Fibroblast of skin of left biceps (primary cell): Measurements from ENCODE around the gene ZIC5.

ENCODE experiments used
- DNase-seq, 2 experiments: peaks; one replicate each; pipeline ENCODE4 v3.0.0-alpha.2; 2013; ENCODE audit warnings: low read depth in 2 of 2

Gene ZIC5

DNA sequence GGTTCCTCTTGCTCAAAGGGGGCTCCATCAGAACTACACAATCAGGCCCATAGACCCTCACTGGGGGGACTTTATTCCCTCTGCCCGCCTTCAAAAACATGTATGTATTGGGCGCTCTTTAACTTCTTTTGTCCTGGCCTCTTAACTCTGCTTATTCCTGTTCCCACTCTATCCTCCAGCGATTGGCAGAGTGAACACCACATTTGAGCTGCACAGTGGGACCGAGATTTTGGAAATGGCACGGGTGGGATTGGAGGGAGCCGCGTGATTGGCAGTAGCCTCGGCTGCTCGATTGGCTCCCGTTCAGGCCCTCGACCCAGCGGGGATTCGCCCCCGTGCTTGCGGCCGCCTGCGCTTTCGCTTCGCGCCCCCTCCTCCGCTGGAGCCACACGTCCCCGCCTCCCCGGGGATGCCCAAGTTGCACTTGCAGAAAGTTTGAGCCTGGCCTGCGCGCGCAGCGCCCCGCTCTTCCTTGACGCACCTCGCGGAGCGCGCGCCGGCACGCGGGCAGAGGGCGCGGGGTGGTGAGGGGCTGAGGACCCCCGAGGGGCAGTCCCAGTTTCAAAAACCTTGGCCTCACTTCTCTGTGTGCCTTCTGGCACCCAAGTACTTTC, at the start of gene ZIC5:
Gene ZIC5, minus strand, starts transcription at position 192 of the 614 bp plus-strand sequence. Its CDS starts 164 bp downstream, at position 28.
- no peak for DNase-seq

DNA sequence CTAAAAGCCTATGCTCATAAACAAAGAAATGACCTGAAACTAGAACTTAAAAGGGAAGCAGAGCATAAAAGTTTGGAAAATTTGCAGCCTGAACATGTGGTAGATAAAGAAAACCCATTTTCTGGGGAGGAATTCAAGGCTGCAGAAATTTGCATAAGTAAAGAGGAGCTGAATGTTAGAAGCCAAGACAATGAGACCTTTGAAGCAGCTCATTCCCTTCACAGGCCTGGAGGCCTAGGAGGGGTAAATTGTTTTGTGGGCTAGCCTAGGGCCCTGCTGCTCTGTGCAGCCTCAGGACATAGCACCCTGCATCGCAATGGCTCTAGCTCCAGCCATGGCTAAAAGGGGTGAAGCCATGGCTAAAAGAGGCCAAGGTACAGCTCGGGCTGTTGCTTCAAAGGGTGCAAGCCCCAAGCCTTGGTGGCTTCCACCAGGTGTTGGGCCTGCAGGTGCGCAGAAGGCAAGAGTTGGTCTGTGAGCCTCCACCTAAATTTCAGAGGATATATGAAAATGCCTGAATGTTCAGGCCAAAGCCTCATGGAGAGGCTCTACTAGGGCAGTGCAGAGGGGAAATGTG, 48.3 kb upstream of the ZIC5 start:
- no peak for DNase-seq

DNA sequence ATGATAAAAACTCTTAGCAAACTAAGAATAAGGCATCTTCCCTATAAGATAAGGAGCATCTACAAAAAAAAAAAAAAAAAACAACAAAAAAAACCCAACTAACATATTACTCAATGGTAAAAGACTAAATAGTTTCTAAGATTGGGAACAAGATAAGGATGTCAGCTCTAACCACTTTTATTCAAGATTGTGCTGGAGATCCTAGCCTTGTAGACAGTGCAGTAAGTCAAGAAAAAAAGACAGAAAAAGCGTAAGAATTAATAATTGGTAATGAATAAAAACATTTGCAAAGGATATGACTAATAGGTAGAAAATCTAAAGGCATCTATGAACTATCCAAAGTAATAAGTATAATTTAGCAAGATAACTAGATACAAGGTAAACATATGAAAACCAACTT, 43.1 kb upstream of the ZIC5 start:
- DNase-seq: no peak

GRCh38 chr13:99998261-99998660, 26.7 kb upstream of the ZIC5 start:
- no peak for DNase-seq

- no peak for DNase-seq
Measured at GRCh38 chr13:99997702-99998214, 26.2 kb upstream of the ZIC5 start.

GRCh38 chr13:99996381-99996973, 24.9 kb upstream of the ZIC5 start:
- DNase-seq: no peak

DNA sequence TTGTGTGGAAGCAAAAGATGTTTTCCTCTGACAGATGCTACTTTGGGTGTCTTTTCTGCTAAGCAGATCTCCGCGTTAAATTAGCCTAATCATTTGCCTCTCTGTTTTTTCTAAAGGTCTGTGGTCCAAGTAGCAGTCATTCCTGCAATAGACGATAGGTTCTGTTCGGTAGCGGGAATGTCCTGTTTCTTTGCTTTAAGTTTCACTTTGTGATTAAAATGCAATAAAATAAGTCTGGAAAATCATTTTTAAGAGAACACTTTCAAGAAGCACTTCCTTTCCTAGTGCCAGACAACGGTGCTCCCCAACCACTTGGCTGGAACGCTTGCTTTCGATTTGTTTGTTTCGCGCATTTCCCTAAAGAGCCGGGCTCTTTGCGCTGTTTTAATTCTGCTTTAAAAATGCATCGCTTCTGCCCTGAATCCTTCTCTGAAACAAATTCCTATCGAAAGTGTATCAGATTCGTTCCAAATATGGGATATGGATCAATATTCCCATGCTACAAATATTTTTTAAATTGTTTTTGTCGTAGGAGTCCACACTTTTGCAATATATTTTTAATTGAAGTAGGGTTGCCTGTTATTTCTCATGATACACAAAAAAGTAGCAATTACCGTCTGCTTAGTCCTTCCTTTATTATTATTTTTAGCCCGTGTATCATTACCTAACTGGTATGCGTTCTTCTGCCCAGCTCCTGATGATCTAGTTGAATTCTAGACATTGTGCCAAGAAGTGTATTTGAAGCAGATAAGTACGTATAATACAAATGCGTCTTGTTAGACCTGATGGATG, 24.2 kb upstream of the ZIC5 start:
- DNase-seq: no peak

DNA sequence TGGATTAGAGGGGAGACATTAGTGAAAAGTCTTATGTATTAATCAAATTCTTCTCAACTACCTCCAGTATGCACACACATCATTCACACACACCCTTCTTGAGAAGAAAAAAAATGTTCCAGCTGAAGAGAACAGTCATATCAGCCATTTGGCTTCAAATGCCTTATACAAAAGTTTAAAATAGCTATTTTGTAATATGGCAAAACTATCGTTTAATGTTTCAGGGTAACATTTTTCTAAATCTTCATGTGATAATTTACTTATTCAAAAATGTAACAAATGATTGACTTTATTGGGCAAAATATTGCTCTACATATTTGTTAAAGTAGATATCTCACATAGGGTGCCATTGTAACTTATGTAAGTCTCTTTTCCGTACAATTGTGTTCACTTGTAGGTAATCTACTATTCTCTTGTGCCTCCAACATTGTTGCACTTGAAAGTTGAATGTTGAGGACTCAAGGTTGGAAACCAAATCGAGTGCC, 23.6 kb upstream of the ZIC5 start:
- DNase-seq: no peak

- no peak for DNase-seq
Measured at GRCh38 chr13:99994638-99995020, 23.1 kb upstream of the ZIC5 start.

DNA sequence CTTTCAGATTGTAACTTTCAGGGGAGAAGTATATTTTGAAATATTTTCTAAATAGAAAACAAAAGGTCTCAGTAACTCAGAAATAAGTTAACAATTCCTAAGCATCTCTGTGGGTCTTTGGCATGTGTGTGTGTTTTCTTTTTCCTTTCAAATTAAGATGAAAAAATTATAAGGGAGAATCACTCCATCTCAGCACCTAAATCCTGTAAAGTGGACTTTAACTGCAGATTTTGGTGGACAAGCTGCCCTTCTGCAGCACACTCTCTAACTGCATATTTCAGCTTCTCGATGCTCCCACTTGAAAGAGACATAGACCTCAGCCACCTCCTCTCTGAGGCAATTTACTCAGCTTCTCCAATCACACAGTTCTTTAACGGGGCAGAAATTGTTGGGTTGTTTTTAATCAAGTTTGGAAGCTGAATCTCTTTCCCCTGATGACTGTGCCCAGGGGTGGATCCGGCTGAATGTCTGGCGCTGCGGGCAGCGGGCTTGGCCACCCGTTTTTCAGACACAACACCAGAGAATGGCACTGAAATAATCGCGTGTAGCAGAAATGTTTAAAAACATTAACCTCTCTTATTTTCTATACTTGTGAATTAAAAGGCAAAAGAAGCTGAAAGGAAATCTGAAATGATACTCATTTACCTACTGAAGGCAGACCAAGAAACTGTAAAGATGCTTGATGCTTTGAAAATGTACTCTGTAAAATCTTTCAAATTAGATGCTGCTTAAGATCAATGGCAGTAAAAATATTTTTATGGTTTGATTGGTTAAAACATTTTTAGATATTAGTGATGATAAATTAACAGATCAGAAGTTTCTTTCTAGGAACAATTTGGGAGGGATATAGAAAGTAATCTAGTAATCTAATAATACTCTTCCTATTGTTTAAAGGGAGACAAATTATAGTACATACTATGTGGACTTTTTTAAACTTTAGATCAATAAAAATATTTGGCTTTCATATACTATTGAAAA, 22.4 kb upstream of the ZIC5 start:
- DNase-seq: no peak

GRCh38 chr13:99992949-99993351, 21.4 kb upstream of the ZIC5 start:
- DNase-seq: no peak

DNA sequence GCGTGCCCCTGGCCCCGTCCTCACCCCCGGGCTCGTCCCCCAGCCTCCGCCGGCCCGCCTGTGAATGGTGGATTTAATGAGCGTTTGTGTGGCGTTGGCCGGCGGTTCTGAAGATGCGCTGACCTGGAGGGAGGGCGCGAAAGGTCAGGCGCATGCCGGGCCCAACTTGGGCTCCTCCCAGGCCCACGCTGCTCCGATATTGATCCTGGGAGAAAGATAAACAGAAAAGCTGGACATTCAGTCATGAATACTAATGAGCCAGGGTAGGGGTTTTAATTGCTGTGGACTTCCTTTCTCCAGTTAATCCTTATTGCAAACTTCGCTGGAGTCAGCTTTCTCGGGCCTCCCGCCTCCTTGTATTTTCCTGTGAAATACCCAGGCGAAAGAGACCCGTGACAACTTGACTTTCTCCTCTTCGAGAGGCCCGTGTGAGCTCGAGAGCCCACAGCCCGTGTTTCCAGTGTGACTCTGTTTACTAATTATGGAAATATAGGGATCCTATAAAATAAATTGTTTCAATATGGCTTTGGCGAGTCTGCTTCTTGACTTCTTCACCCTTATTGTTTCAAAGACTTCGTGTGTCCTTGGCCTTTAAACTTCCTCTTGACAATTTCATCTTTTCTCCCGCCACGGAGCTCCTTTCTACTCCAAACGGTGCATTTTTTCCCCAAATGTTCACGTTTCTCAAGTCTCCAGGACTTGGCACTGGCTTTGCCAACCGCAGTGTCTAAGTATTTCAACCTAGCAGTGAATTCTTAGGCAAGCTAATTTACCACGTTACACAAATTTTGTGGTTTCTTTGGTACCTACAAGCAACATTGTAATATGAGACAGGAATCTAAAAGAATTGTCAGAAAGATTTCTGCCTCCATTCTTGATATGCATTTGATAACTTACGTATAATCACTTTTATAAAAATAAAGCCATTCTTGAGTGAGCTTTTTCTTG, 20.5 kb upstream of the ZIC5 start:
- DNase-seq: no peak

GRCh38 chr13:99991013-99991827, 19.7 kb upstream of the ZIC5 start:
- DNase-seq: no peak

GRCh38 chr13:99990126-99990977, 18.8 kb upstream of the ZIC5 start:
- DNase-seq: no peak

- DNase-seq: no peak
Measured at GRCh38 chr13:99989276-99990125, 17.9 kb upstream of the ZIC5 start.

DNA sequence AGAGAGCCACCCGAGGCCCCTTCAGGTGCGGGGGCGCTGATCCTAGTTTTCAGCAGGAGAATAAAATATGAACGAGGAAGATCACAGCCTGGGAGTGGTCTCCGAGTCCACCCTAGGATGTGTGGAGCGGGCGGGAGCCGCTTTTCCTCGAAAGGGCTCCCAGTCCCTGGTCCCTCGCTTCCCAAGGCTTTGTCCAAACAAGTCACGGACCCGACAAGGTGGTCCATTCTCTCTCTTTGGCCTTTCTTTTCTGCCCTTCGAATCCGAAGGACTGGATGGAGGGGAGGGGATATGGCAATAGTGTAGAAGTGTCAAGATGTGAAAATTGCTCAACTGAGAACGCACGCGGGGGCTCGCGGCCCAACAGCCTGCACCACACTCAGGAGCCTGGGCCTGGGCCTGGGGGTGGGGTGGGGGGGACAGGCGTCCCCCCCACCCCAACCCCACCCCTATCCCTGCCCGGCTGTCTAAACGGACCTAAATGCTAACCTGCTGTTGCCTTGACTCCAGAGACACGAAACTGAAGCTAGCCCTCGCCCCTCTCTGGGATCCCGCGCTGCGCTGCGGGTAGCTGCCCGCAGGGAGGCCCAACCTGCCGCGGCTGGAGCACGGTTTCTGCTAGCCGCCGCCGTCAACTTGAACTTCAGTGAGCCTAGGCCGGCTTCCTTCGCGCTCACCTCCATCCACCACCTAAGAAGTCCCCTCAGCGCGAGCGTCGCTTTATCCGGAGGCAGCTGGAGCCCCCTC, 17.1 kb upstream of the ZIC5 start:
- DNase-seq: no peak
